Smooth muscle cell of trachea (primary cell): ENCODE results near the gene TMEM176B. TPM values are rescaled to one million over a fixed set of nuclear protein-coding genes. Genes with fewer than 3 reads are reported as not detected.

ENCODE experiments used
- total RNA-seq: library from RNA; depleted of rRNA; stranded (reverse); fragments of >200 nt; gene quantifications from 2 replicates; pipeline ENCODE4 v1.2.1, GENCODE V29; 2014

TMEM176B gene
- total RNA-seq, result 0.66 TPM in 1 of 2 replicates, not detected in the other

DNA sequence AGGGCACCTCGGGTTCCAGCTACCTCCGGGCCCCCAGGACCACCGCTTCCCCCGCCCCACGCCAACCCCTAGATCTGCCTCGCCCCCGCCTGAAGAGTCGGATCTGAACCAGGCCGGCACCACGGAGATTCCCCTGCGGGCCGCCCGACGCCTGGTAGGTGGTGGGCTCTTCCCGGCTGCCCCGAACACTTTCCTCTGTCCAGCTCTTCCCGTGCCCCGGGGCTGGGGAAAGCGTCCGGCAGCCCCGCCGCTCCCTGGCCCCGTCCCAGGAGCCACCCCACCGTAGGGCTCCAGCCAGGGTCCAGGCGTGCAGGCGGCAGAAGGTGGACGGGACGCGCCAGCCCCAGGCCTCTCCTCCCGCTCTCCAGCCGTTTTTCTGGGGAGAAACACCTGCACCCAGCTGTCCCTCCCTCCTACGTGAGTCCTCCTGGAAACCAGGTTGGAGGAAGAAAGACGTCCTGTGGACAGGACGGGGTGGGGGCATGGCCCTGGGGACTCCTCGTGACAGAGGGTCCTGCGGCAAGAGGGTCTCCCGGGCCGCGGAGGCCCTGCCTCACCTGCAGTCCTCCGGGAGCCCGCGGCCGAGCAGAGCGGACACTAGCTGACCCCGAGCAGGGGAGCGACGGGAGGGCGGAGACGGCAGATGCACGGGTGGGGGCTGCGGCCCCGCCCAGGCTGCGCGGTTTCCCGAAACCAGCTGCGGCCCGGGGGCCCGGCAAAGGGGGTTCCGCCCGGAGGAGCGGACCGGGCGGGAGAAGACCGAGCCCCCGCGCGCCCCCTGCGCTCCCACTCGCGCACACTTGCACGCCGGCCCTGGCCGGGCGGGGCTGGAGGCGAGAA is at the start of gene TMEM176B:
TMEM176B (minus strand) TSS at position 624 of the 840 bp plus-strand sequence. CDS start 3,795 bp downstream, outside the sequence.

DNA sequence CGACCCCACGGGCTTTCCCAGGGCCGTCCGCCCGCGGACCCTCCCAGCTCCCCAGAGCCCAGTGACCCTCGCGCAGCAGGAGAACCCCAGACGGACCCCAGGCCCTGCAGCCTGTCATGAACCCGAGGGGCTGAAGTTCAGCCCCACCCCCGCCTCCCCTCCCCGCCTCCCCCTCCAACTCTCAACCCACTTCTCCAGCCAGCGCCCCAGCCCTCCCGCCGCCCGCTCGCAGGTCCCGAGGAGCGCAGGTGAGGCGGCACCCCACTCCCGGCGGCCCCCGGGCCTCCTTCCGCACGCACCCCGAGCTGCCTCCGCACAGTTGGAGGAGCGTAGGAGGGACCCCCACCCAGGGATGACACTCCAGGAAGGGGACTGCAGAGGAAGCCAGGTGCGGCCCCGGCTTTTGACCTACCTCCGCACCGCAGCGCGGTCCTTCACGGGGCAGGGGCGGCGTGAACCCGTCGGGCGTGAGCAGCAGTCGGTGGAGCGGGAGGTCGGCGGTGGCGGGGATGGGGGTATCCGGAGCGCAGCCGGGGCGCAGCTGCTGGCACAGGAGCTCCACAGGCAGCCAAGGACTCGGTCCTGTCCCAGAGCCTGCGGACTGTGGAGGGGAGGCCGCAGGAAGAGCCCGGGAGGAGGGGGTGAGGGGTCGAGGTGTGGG is 547 bp upstream of the TMEM176B start, which contains the start of gene TMEM176A:
TMEM176A (plus strand) TSS at position 189 of the 661 bp plus-strand sequence. CDS start 782 bp downstream, outside the sequence.

Other genes starting within 250 kb of the TMEM176B start
- 2.0 TPM in 1 of 2 replicates, not detected in the other for gene GIMAP4, start 233.0 kb downstream of the TMEM176B start, total RNA-seq
- gene GIMAP6, start 168.0 kb downstream of the TMEM176B start, total RNA-seq, result 0.15 TPM in 1 of 2 replicates, not detected in the other
- gene GIMAP2, start 114.7 kb downstream of the TMEM176B start, total RNA-seq, result 0.58 and 0.83 TPM in 2 replicates
- not detected in 2 replicates for gene GIMAP1, start 83.8 kb downstream of the TMEM176B start, total RNA-seq
- gene GIMAP5, start 62.9 kb downstream of the TMEM176B start, total RNA-seq, result not detected in 2 replicates
- gene TMEM176A, start 405 bp upstream of the TMEM176B start, total RNA-seq, result 0.33 TPM in 1 of 2 replicates, not detected in the other
- gene AOC1, start 52.2 kb upstream of the TMEM176B start, total RNA-seq, result not detected in 2 replicates
- gene KCNH2, start 178.0 kb upstream of the TMEM176B start, total RNA-seq, result 0.33 TPM in 1 of 2 replicates, not detected in the other
- gene NOS3, start 190.7 kb upstream of the TMEM176B start, total RNA-seq, result 0.99 and 2.0 TPM in 2 replicates
- gene ATG9B, start 224.1 kb upstream of the TMEM176B start, total RNA-seq, result under 0.01 and 0.15 TPM in 2 replicates
- gene ABCB8, start 228.1 kb upstream of the TMEM176B start, total RNA-seq, result 37.2 and 43.6 TPM in 2 replicates
- 0.17 TPM in 1 of 2 replicates, not detected in the other for gene ASIC3, start 248.2 kb upstream of the TMEM176B start, total RNA-seq